Activated T-cell treated with anti-CD3 and anti-CD28 coated beads, Interleukin-2, amount 50 U/mL, for 4 hours (primary cell): ENCODE measurements around the gene NTMT1. TPM values are rescaled to one million over a fixed set of nuclear protein-coding genes. Genes with fewer than 3 reads are reported as not detected.

Experiments used
- ATAC-seq, 2 donors: fragments of 200-7000 bp; cut with Tn5 transposase; one replicate each; pipeline ENCODE4 v1.10.0; 2021
- DNase-seq: peaks from one replicate; pipeline ENCODE4 v3.0.0-alpha.2; 2020
- H3K27me3 Mint-ChIP-seq: one replicate; pipeline ENCODE4 v1.8.0; 2021; ENCODE audit warnings: low read depth, mixed read lengths
- H3K36me3 Mint-ChIP-seq: one replicate; pipeline ENCODE4 v1.8.0; 2022; ENCODE audit warnings: mixed read lengths; ENCODE audit not compliant: insufficient read depth
- H3K4me1 Mint-ChIP-seq: one replicate; pipeline ENCODE4 v1.8.0; 2021; ENCODE audit warnings: low read depth, mixed read lengths
- H3K4me3 Mint-ChIP-seq: one replicate; pipeline ENCODE4 v1.8.0; 2021; ENCODE audit warnings: mild to moderate bottlenecking, moderate library complexity, mixed read lengths
- H3K9me3 Mint-ChIP-seq: one replicate; pipeline ENCODE4 v1.8.0; 2021; ENCODE audit warnings: mixed read lengths
- total RNA-seq, 3 donors: library from RNA; stranded (reverse); gene quantifications; one replicate each; pipeline ENCODE4 v1.2.1, GENCODE V29; 2021

The NTMT1 gene
- 100 to 1,000 TPM in 1 of 3 donors, 10 to 100 TPM in 2; 93.4 to 111 (median 96.6) TPM for total RNA-seq

- peaks cover 59% of the 10 kb centered on the region for H3K4me1 Mint-ChIP-seq
- peaks cover 8% of the 10 kb centered on the region for H3K36me3 Mint-ChIP-seq
- H3K9me3 Mint-ChIP-seq = no peaks in the 10 kb centered on the region
- peaks cover 8% of the 10 kb centered on the region for H3K27me3 Mint-ChIP-seq
- DNase-seq (peak; percentile 92), ATAC-seq (peak; percentile 85 to 86)
- peak within 1 kb of the TSS; percentile 92 for H3K4me3 Mint-ChIP-seq
These were observed at the start of gene NTMT1 for GRCh38 chr9:129626079-129626624. TSS of gene NTMT1 (plus strand) at chr9:129626163. CDS start at chr9:129632704, 6,541 bp downstream.

DNA sequence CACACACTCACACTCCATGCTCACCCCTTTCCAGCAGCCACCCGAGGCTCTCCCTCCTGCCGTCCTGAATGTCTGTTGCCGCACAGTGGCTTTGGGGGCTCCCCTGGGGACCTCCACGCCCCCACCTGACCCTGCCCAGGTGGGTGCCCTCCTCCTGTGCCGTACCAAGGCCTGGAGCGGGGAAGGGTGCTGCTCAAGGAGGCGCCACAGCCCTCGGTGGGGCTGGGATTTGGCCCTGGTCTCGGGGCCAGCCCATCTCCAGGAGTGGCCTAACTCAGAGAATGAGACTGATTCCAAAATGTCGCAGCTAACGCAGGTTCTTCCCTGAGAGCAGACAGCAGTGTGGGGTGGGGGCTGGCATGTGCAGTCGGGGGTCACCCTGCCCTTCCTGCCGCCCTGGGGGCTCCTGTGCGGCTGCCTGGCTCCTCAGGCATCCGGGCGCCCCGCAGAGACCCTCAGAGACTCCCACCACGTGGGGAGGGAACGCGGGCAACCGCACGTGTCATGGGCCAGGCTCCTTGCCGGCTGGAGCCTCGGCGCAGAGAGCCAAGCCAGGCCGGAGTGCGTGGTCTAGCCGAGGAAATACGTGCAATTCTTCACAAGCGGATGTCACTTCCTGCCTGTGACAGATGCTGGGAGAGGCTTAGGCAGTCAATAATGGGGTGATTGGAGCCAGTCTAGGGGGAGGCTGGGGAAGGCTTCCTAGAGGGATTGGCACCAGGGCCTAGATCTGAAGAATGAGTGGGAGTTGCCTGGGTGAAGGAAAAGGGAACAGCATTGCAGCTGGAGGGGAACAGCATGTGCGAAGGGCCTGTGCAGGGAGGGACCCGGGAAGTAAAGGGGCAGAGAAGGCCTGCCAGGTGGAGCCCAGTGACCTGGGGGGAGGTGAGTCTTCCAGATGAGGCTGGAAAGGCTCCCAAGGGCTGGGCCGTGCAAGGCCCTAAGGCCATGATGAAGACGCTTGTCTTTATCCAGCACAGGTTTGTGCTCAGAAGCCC lies 49.1 kb upstream of the NTMT1 start:
- H3K36me3 Mint-ChIP-seq = no peaks in the 10 kb centered on the region
- peaks cover 5% of the 10 kb centered on the region for H3K9me3 Mint-ChIP-seq
- no peak for DNase-seq
- peaks cover 19% of the 10 kb centered on the region for H3K4me1 Mint-ChIP-seq
- no peaks in the 10 kb centered on the region for H3K27me3 Mint-ChIP-seq
- peak in 1 of 2 donors; percentile 17 for ATAC-seq
- H3K4me3 Mint-ChIP-seq = no peak overlapping the region

GRCh38 chr9:129579294-129579693 lies 46.7 kb upstream of the NTMT1 start:
- no peaks in the 10 kb centered on the region for H3K36me3 Mint-ChIP-seq
- ATAC-seq (no peak), DNase-seq (no peak)
- no peaks in the 10 kb centered on the region for H3K9me3 Mint-ChIP-seq
- H3K4me3 Mint-ChIP-seq = no peak overlapping the region
- no peaks in the 10 kb centered on the region for H3K27me3 Mint-ChIP-seq
- H3K4me1 Mint-ChIP-seq = peaks cover 40% of the 10 kb centered on the region

DNA sequence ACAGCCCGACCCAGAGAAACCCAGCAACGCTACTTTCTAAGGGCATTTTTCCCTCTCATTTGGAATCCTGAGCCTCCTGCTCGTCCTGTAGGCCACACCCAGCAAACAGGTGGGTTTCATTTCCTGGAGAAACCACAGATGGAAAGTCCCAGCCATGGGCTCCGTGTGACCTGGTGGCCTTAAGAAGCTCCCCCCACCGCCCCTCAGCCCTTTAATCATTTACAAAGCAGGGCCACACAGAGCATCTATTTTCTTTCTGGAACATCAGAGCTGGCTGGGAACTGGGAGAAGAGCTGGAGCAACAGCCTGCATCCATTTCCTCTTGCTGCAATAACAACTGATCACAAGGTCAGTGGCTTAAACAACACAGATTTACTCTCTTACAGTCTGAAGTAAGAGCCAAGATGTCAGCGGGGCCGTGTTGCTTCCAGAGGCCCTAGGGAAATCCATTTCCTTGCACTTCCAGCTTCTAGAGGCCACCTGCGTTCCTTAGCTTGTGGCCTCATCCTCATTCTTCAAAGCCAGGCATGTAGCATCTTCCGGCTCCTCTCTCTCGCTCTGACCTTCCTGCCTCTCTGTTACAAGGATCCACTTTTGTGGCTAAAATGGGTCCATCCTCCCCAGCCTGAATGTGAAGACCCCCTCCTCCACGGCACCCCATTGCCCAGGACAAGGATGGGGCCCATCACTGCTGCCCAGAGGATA lies 45.6 kb upstream of the NTMT1 start:
- no peaks in the 10 kb centered on the region for H3K9me3 Mint-ChIP-seq
- H3K27me3 Mint-ChIP-seq = no peaks in the 10 kb centered on the region
- peaks cover 43% of the 10 kb centered on the region for H3K4me1 Mint-ChIP-seq
- H3K4me3 Mint-ChIP-seq = no peak overlapping the region
- H3K36me3 Mint-ChIP-seq = no peaks in the 10 kb centered on the region
- peak; percentile 44 to 54 for ATAC-seq
- no peak for DNase-seq

- ATAC-seq = no peak
- no peaks in the 10 kb centered on the region for H3K27me3 Mint-ChIP-seq
- no peak overlapping the region for H3K4me3 Mint-ChIP-seq
These were observed 44.3 kb upstream of the NTMT1 start for GRCh38 chr9:129581505-129582189.

DNA sequence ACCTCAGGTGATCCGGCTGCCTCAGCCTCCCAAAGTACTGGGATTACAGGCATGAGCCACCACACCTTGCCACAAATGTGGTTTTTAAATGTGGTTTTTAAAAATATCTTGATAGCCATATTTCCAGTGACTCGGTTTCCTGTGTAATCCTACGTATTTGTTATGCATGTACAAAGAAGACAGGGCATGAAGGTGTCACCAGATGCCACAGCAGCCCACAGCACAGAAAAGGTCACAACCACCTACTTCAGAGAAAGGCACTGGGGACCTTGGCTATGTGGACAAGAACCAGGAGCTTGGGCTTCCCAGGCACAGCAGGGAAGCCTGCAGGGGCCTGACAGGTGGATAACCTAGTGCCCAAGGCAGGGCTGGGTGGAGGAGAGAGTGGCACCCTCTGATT lies 43.1 kb upstream of the NTMT1 start:
- DNase-seq (no peak), ATAC-seq (peak in 1 of 2 donors; percentile 49)
- peaks cover 43% of the 10 kb centered on the region for H3K4me1 Mint-ChIP-seq
- no peak overlapping the region for H3K4me3 Mint-ChIP-seq
- H3K27me3 Mint-ChIP-seq = no peaks in the 10 kb centered on the region
- no peaks in the 10 kb centered on the region for H3K36me3 Mint-ChIP-seq
- H3K9me3 Mint-ChIP-seq = no peaks in the 10 kb centered on the region

More at GRCh38 chr9:129581505-129582189, 44.3 kb upstream of the NTMT1 start:
- Mint-ChIP-seq H3K36me3 (no peaks in the 10 kb centered on the region), H3K9me3 (no peaks in the 10 kb centered on the region), H3K4me1 (peaks cover 43% of the 10 kb centered on the region)
- no peak for DNase-seq

GRCh38 chr9:129583308-129584038 lies 42.5 kb upstream of the NTMT1 start:
- Mint-ChIP-seq H3K36me3 (no peaks in the 10 kb centered on the region), H3K4me1 (peaks cover 43% of the 10 kb centered on the region), H3K27me3 (no peaks in the 10 kb centered on the region), H3K9me3 (no peaks in the 10 kb centered on the region), H3K4me3 (no peak overlapping the region)
- ATAC-seq = no peak
- no peak for DNase-seq

- Mint-ChIP-seq H3K36me3 (no peaks in the 10 kb centered on the region), H3K27me3 (no peaks in the 10 kb centered on the region), H3K4me1 (peaks cover 42% of the 10 kb centered on the region), H3K4me3 (no peak overlapping the region), H3K9me3 (no peaks in the 10 kb centered on the region)
- DNase-seq = peak; percentile 36
- peak; percentile 61 to 67 for ATAC-seq
These were observed 41.8 kb upstream of the NTMT1 start for GRCh38 chr9:129584136-129584535.

DNA sequence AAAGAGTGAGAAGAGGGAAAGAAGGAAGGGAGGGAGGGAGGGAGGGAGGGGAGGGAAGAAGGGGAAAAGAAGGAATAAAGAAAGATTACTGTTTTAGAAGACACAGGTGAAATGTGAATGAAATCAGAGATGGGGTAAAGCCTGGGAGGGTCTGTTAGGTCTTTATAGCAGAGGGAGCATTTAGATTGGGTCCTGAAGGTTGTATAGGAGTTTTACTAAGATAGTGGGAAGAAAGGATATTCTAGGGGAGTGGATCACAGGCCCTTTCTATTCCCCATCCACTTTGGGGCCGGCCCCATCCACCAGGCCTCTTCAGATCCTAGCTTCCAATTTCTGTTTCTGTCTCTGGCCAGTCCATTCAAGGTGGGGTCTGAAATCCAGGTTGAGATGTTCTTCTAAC lies 40.6 kb upstream of the NTMT1 start:
- H3K9me3 Mint-ChIP-seq = no peaks in the 10 kb centered on the region
- H3K36me3 Mint-ChIP-seq = no peaks in the 10 kb centered on the region
- peaks cover 3% of the 10 kb centered on the region for H3K27me3 Mint-ChIP-seq
- H3K4me3 Mint-ChIP-seq = no peak overlapping the region
- H3K4me1 Mint-ChIP-seq = peaks cover 30% of the 10 kb centered on the region
- DNase-seq (no peak), ATAC-seq (no peak)

- ATAC-seq = peak; percentile 52 to 70
- no peak for DNase-seq
- peaks cover 25% of the 10 kb centered on the region for H3K4me1 Mint-ChIP-seq
- H3K27me3 Mint-ChIP-seq = peaks cover 6% of the 10 kb centered on the region
- H3K36me3 Mint-ChIP-seq = no peaks in the 10 kb centered on the region
- H3K4me3 Mint-ChIP-seq = no peak overlapping the region
- H3K9me3 Mint-ChIP-seq = no peaks in the 10 kb centered on the region
These were observed 39.7 kb upstream of the NTMT1 start for GRCh38 chr9:129586245-129586644.

DNA sequence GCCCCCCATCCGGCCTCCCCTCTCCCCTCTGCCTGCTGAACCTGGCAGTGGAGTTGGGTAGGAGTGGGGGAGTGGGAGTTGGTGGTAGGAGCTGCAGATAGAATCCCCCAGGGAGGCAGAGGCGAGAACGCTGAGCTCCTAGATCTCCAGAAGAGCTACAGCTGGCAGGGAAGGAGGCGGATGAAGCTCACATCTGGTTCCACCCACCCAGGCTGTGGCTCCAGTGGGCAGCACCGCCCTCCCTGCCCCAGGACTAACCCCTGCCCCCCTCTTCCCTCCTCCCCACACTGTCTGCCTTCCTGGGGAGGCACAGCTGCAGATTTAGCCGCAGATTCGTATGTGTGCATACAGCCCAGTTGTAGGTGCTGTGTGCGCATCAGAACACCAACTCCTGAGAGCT lies 39.3 kb upstream of the NTMT1 start:
- ATAC-seq (no peak), DNase-seq (no peak)
- Mint-ChIP-seq H3K36me3 (no peaks in the 10 kb centered on the region), H3K27me3 (peaks cover 6% of the 10 kb centered on the region), H3K4me1 (peaks cover 25% of the 10 kb centered on the region), H3K9me3 (no peaks in the 10 kb centered on the region), H3K4me3 (no peak overlapping the region)

- H3K36me3 Mint-ChIP-seq = no peaks in the 10 kb centered on the region
- peaks cover 17% of the 10 kb centered on the region for H3K4me1 Mint-ChIP-seq
- DNase-seq (no peak), ATAC-seq (no peak)
- H3K4me3 Mint-ChIP-seq = no peak overlapping the region
- H3K9me3 Mint-ChIP-seq = no peaks in the 10 kb centered on the region
- peaks cover 6% of the 10 kb centered on the region for H3K27me3 Mint-ChIP-seq
These were observed 38.3 kb upstream of the NTMT1 start for GRCh38 chr9:129587487-129588262.

- peaks cover 6% of the 10 kb centered on the region for H3K27me3 Mint-ChIP-seq
- H3K4me1 Mint-ChIP-seq = no peaks in the 10 kb centered on the region
- H3K36me3 Mint-ChIP-seq = no peaks in the 10 kb centered on the region
- no peak for ATAC-seq
- DNase-seq = no peak
- H3K9me3 Mint-ChIP-seq = no peaks in the 10 kb centered on the region
- no peak overlapping the region for H3K4me3 Mint-ChIP-seq
These were observed 35.5 kb upstream of the NTMT1 start for GRCh38 chr9:129590466-129590865.
